Measurements from ENCODE around the gene FGF19.

Gene FGF19

GRCh38 chr11:69662806-69663205 is 41.0 kb downstream of the FGF19 start:
- no peaks in the 10 kb centered on the region for H3K27me3 ChIP-seq (ENCODE audit: control insufficient read depth, insufficient read depth, low read length)
- no peaks in the 10 kb centered on the region for H3K9me3 ChIP-seq (ENCODE audit: control insufficient read depth, low read length)
- peaks cover 8% of the 10 kb centered on the region for H3K4me1 ChIP-seq (ENCODE audit: control insufficient read depth, insufficient read depth, low read length)
- no peak overlapping the region for H3K9ac ChIP-seq (ENCODE audit: low read length)
- H3K4me3 ChIP-seq (ENCODE audit: low read length) = no peak overlapping the region
- peaks cover 7% of the 10 kb centered on the region for H3K36me3 ChIP-seq (ENCODE audit: control insufficient read depth, insufficient read depth, low read length)

GRCh38 chr11:69662021-69662698 is 41.7 kb downstream of the FGF19 start:
- Histone ChIP-seq H3K4me3 (ENCODE audit: low read length) (no peak overlapping the region), H3K27me3 (ENCODE audit: control insufficient read depth, insufficient read depth, low read length) (no peaks in the 10 kb centered on the region), H3K36me3 (ENCODE audit: control insufficient read depth, insufficient read depth, low read length) (peaks cover 7% of the 10 kb centered on the region)

GRCh38 chr11:69661413-69661715 is 42.5 kb downstream of the FGF19 start:
- Histone ChIP-seq H3K4me3 (ENCODE audit: low read length) (no peak overlapping the region), H3K4me1 (ENCODE audit: control insufficient read depth, insufficient read depth, low read length) (no peaks in the 10 kb centered on the region), H3K27me3 (ENCODE audit: control insufficient read depth, insufficient read depth, low read length) (no peaks in the 10 kb centered on the region), H3K9ac (ENCODE audit: low read length) (no peak overlapping the region), H3K36me3 (ENCODE audit: control insufficient read depth, insufficient read depth, low read length) (peaks cover 7% of the 10 kb centered on the region), H3K9me3 (ENCODE audit: control insufficient read depth, low read length) (no peaks in the 10 kb centered on the region)

More at GRCh38 chr11:69662021-69662698, 41.7 kb downstream of the FGF19 start:
- Histone ChIP-seq H3K9me3 (ENCODE audit: control insufficient read depth, low read length) (no peaks in the 10 kb centered on the region), H3K4me1 (ENCODE audit: control insufficient read depth, insufficient read depth, low read length) (peaks cover 1% of the 10 kb centered on the region), H3K9ac (ENCODE audit: low read length) (no peak overlapping the region)

GRCh38 chr11:69660001-69660500 is 43.8 kb downstream of the FGF19 start:
- Histone ChIP-seq H3K27me3 (ENCODE audit: control insufficient read depth, insufficient read depth, low read length) (no peaks in the 10 kb centered on the region), H3K4me1 (ENCODE audit: control insufficient read depth, insufficient read depth, low read length) (peaks cover 4% of the 10 kb centered on the region)

GRCh38 chr11:69659591-69659990 is 44.2 kb downstream of the FGF19 start:
- H3K36me3 ChIP-seq (ENCODE audit: control insufficient read depth, insufficient read depth, low read length) = peaks cover under 1% of the 10 kb centered on the region

More at GRCh38 chr11:69660001-69660500, 43.8 kb downstream of the FGF19 start:
- H3K9ac ChIP-seq (ENCODE audit: low read length) = no peak overlapping the region
- no peak overlapping the region for H3K4me3 ChIP-seq (ENCODE audit: low read length)
- H3K9me3 ChIP-seq (ENCODE audit: control insufficient read depth, low read length) = no peaks in the 10 kb centered on the region
- H3K36me3 ChIP-seq (ENCODE audit: control insufficient read depth, insufficient read depth, low read length) = peaks cover 5% of the 10 kb centered on the region

GRCh38 chr11:69658626-69659450 is 45.0 kb downstream of the FGF19 start:
- H3K4me3 ChIP-seq (ENCODE audit: low read length) = no peak overlapping the region
- no peak overlapping the region for H3K9ac ChIP-seq (ENCODE audit: low read length)
- H3K36me3 ChIP-seq (ENCODE audit: control insufficient read depth, insufficient read depth, low read length) = no peaks in the 10 kb centered on the region
- no peaks in the 10 kb centered on the region for H3K27me3 ChIP-seq (ENCODE audit: control insufficient read depth, insufficient read depth, low read length)
- peaks cover 11% of the 10 kb centered on the region for H3K4me1 ChIP-seq (ENCODE audit: control insufficient read depth, insufficient read depth, low read length)
- no peaks in the 10 kb centered on the region for H3K9me3 ChIP-seq (ENCODE audit: control insufficient read depth, low read length)

More at GRCh38 chr11:69659591-69659990, 44.2 kb downstream of the FGF19 start:
- H3K27me3 ChIP-seq (ENCODE audit: control insufficient read depth, insufficient read depth, low read length) = no peaks in the 10 kb centered on the region
- no peak overlapping the region for H3K4me3 ChIP-seq (ENCODE audit: low read length)
- H3K9me3 ChIP-seq (ENCODE audit: control insufficient read depth, low read length) = no peaks in the 10 kb centered on the region
- no peak overlapping the region for H3K9ac ChIP-seq (ENCODE audit: low read length)
- peaks cover 9% of the 10 kb centered on the region for H3K4me1 ChIP-seq (ENCODE audit: control insufficient read depth, insufficient read depth, low read length)

GRCh38 chr11:69657911-69658625 is 45.8 kb downstream of the FGF19 start:
- Histone ChIP-seq H3K36me3 (ENCODE audit: control insufficient read depth, insufficient read depth, low read length) (no peaks in the 10 kb centered on the region), H3K9me3 (ENCODE audit: control insufficient read depth, low read length) (no peaks in the 10 kb centered on the region), H3K27me3 (ENCODE audit: control insufficient read depth, insufficient read depth, low read length) (no peaks in the 10 kb centered on the region), H3K9ac (ENCODE audit: low read length) (no peak overlapping the region), H3K4me1 (ENCODE audit: control insufficient read depth, insufficient read depth, low read length) (peaks cover 11% of the 10 kb centered on the region), H3K4me3 (ENCODE audit: low read length) (no peak overlapping the region)

- H3K36me3 ChIP-seq (ENCODE audit: control insufficient read depth, insufficient read depth, low read length) = no peaks in the 10 kb centered on the region
- H3K27me3 ChIP-seq (ENCODE audit: control insufficient read depth, insufficient read depth, low read length) = no peaks in the 10 kb centered on the region
- H3K9me3 ChIP-seq (ENCODE audit: control insufficient read depth, low read length) = no peaks in the 10 kb centered on the region
- no peak overlapping the region for H3K9ac ChIP-seq (ENCODE audit: low read length)
- peaks cover 11% of the 10 kb centered on the region for H3K4me1 ChIP-seq (ENCODE audit: control insufficient read depth, insufficient read depth, low read length)
- H3K4me3 ChIP-seq (ENCODE audit: low read length) = no peak overlapping the region
These were observed 46.3 kb downstream of the FGF19 start for GRCh38 chr11:69657456-69657910.

GRCh38 chr11:69656536-69657455 is 47.0 kb downstream of the FGF19 start:
- Histone ChIP-seq H3K36me3 (ENCODE audit: control insufficient read depth, insufficient read depth, low read length) (no peaks in the 10 kb centered on the region), H3K4me1 (ENCODE audit: control insufficient read depth, insufficient read depth, low read length) (peaks cover 11% of the 10 kb centered on the region), H3K9ac (ENCODE audit: low read length) (no peak overlapping the region), H3K27me3 (ENCODE audit: control insufficient read depth, insufficient read depth, low read length) (no peaks in the 10 kb centered on the region), H3K9me3 (ENCODE audit: control insufficient read depth, low read length) (no peaks in the 10 kb centered on the region), H3K4me3 (ENCODE audit: low read length) (no peak overlapping the region)

- Histone ChIP-seq H3K27me3 (ENCODE audit: control insufficient read depth, insufficient read depth, low read length) (no peaks in the 10 kb centered on the region), H3K4me1 (ENCODE audit: control insufficient read depth, insufficient read depth, low read length) (peaks cover 11% of the 10 kb centered on the region), H3K9me3 (ENCODE audit: control insufficient read depth, low read length) (no peaks in the 10 kb centered on the region), H3K36me3 (ENCODE audit: control insufficient read depth, insufficient read depth, low read length) (no peaks in the 10 kb centered on the region), H3K4me3 (ENCODE audit: low read length) (no peak overlapping the region), H3K9ac (ENCODE audit: low read length) (no peak overlapping the region)
These were observed 48.1 kb downstream of the FGF19 start for GRCh38 chr11:69655479-69656428.
